HCT116 (cell line): ENCODE measurements around the gene DOCK10.

ENCODE experiments used
- ELF1 ChIP-seq: IDR thresholded peaks from 2 replicates; pipeline ENCODE4 v1.6.1; 2012; ENCODE audit warnings: low read depth, borderline replicate concordance
- EZH2 ChIP-seq: fragments of 200-600 bp; sonication (generic); IDR thresholded peaks from 2 replicates; pipeline ENCODE4 v1.6.1; 2017; ENCODE audit warnings: antibody characterized with exemption, mixed run types
- FOSL1 ChIP-seq: IDR thresholded peaks from 2 replicates; pipeline ENCODE4 v1.6.1; 2012; ENCODE audit warnings: low read depth
- POLR2AphosphoS5 ChIP-seq: IDR thresholded peaks from 2 replicates; pipeline ENCODE4 v1.6.1; 2011; ENCODE audit warnings: mild to moderate bottlenecking, low read depth, low read length, moderate library complexity
- SIN3A ChIP-seq: IDR thresholded peaks from 2 replicates; pipeline ENCODE4 v1.6.1; 2012; ENCODE audit warnings: low read depth
- SP1 ChIP-seq: IDR thresholded peaks from 2 replicates; pipeline ENCODE4 v1.6.1; 2012; ENCODE audit warnings: low read depth
- ZFX ChIP-seq: fragments of 450-650 bp; IDR thresholded peaks from 2 replicates; pipeline ENCODE4 v1.6.1; 2017
- TF ChIP-seq, protein P1 (sequence below), 3 experiments: fragments of 200-600 bp in 1 of 3; sonication (generic) in 1 of 3; IDR thresholded peaks in 2 of 3; conservative IDR thresholded peaks in 1 of 3; 2 replicates each; pipeline ENCODE4 v1.5.1; 2012 to 2017; ENCODE audit warnings: low read depth in 2 of 3, low read length in 2 of 3, antibody characterized with exemption in 1 of 3, borderline replicate concordance in 1 of 3, control low read depth in 1 of 3, mild to moderate bottlenecking in 1 of 3, mixed read lengths in 1 of 3, mixed run types in 1 of 3, moderate library complexity in 1 of 3; ENCODE audit not compliant: insufficient read depth in 1 of 3

DNA sequence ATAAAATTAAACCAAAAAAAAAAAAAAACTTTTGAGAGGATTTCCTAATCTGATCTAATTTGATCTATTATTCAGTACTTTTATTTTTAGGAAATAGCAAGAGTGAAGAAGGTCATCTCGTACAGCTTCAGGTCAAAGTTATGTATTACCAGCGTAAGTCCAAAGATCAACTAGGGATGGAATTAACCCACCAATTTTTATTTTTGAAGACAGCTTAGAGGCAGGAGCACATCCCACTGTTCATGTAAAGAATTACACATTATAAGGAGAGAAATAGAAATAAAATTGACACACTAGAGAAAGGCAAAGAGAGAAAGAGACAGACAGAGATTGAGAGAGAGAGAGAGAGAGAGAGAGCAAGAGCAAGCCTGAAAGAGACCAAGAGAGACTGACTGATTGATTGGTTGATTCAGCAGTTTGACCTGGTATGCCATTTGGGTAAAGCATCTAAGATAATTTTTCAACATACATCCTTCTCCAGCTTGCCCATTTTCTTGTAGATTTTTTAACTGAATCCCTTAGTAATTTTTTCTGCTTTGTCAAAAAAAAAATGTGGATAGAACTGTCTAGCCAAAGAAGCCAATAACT is 25.1 kb downstream of the DOCK10 start:
- TF ChIP-seq ZFX (no peak), EZH2 (no peak), POLR2AphosphoS5 (no peak), FOSL1 (no peak), ELF1 (no peak), SP1 (no peak), SIN3A (no peak)
- TF ChIP-seq, protein P1, sequence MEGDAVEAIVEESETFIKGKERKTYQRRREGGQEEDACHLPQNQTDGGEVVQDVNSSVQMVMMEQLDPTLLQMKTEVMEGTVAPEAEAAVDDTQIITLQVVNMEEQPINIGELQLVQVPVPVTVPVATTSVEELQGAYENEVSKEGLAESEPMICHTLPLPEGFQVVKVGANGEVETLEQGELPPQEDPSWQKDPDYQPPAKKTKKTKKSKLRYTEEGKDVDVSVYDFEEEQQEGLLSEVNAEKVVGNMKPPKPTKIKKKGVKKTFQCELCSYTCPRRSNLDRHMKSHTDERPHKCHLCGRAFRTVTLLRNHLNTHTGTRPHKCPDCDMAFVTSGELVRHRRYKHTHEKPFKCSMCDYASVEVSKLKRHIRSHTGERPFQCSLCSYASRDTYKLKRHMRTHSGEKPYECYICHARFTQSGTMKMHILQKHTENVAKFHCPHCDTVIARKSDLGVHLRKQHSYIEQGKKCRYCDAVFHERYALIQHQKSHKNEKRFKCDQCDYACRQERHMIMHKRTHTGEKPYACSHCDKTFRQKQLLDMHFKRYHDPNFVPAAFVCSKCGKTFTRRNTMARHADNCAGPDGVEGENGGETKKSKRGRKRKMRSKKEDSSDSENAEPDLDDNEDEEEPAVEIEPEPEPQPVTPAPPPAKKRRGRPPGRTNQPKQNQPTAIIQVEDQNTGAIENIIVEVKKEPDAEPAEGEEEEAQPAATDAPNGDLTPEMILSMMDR (IDR thresholded peaks at IDR 0.05 in 2 of 3, conservative IDR thresholded peaks at IDR 0.05 in 1 of 3; ENCODE audit: borderline replicate concordance in 1 of 3, insufficient read depth in 1 of 3, low read depth in 2 of 3, low read length in 2 of 3), result no peak
